GM23338 (cell line): ENCODE measurements around the gene EVC. TPM values are rescaled to one million over a fixed set of nuclear protein-coding genes. Genes with fewer than 3 reads are reported as not detected.

Experiments
- ATAC-seq: fragments of 200-7000 bp; cut with Tn5 transposase; 3 replicates; pipeline ENCODE4 v1.9.1; 2020
- DNase-seq: peaks from one replicate; pipeline ENCODE4 v3.0.0-alpha.2; 2015; ENCODE audit warnings: low spot score
- H2AFZ ChIP-seq: fragments of 200-600 bp; sonication (generic); 2 replicates; pipeline ENCODE4 v1.8.0; 2016; ENCODE audit warnings: antibody characterized with exemption, mild to moderate bottlenecking, moderate library complexity
- H3F3A ChIP-seq: fragments of 200-600 bp; sonication (generic); replicated peaks from 2 replicates; pipeline ENCODE4 v1.8.0; 2017; ENCODE audit warnings: antibody characterized with exemption, mixed run types, low read depth
- H3K27ac ChIP-seq: fragments of 200-600 bp; sonication (generic); 2 replicates; pipeline ENCODE4 v1.6.1; 2016; ENCODE audit warnings: low read depth
- H3K27me3 ChIP-seq: fragments of 200-600 bp; sonication (generic); 2 replicates; pipeline ENCODE4 v1.8.0; 2016; ENCODE audit warnings: mild to moderate bottlenecking, mixed run types, moderate library complexity; ENCODE audit not compliant: insufficient read depth
- H3K36me3 ChIP-seq: fragments of 200-600 bp; sonication (generic); 2 replicates; pipeline ENCODE4 v1.8.0; 2016; ENCODE audit warnings: mild to moderate bottlenecking; ENCODE audit not compliant: insufficient read depth
- H3K4me1 ChIP-seq: fragments of 200-600 bp; sonication (generic); 2 replicates; pipeline ENCODE4 v1.8.0; 2016; ENCODE audit warnings: mild to moderate bottlenecking, moderate library complexity; ENCODE audit not compliant: insufficient read depth
- H3K4me2 ChIP-seq: fragments of 200-600 bp; sonication (generic); 2 replicates; pipeline ENCODE4 v1.7.1; 2017; ENCODE audit warnings: mixed run types
- H3K4me3 ChIP-seq: fragments of 200-600 bp; sonication (generic); 2 replicates; pipeline ENCODE4 v1.6.1; 2016; ENCODE audit warnings: mixed run types
- H3K79me2 ChIP-seq: fragments of 200-600 bp; sonication (generic); replicated peaks from 2 replicates; pipeline ENCODE4 v1.8.0; 2017; ENCODE audit warnings: mild to moderate bottlenecking; ENCODE audit not compliant: insufficient read depth
- H3K9me2 ChIP-seq: fragments of 200-600 bp; sonication (generic); 2 replicates; pipeline ENCODE4 v1.8.0; 2017; ENCODE audit not compliant: insufficient read depth
- H4K20me1 ChIP-seq: fragments of 200-600 bp; sonication (generic); replicated peaks from 2 replicates; pipeline ENCODE4 v1.8.0; 2017; ENCODE audit warnings: mild to moderate bottlenecking; ENCODE audit not compliant: insufficient read depth
- H3K27ac Mint-ChIP-seq: 2 replicates; pipeline ENCODE4 v1.8.0; 2020; ENCODE audit warnings: inconsistent platforms, mild to moderate bottlenecking, moderate library complexity, mixed read lengths
- H3K27me3 Mint-ChIP-seq: 3 replicates; pipeline ENCODE4 v1.8.0; 2022; ENCODE audit warnings: low read depth, mild to moderate bottlenecking, moderate library complexity, mixed read lengths, inconsistent platforms; ENCODE audit not compliant: insufficient read depth, poor library complexity
- H3K36me3 Mint-ChIP-seq: 3 replicates; pipeline ENCODE4 v1.8.0; 2021; ENCODE audit warnings: low read depth, mild to moderate bottlenecking, inconsistent platforms, moderate library complexity, mixed read lengths
- H3K4me1 Mint-ChIP-seq: 3 replicates; pipeline ENCODE4 v1.8.0; 2020; ENCODE audit warnings: mild to moderate bottlenecking, inconsistent platforms, mixed read lengths
- H3K4me3 Mint-ChIP-seq: 3 replicates; pipeline ENCODE4 v1.8.0; 2021; ENCODE audit warnings: moderate library complexity, mild to moderate bottlenecking, inconsistent platforms, mixed read lengths
- H3K9me3 Mint-ChIP-seq: 3 replicates; pipeline ENCODE4 v1.8.0; 2020; ENCODE audit warnings: moderate library complexity, mild to moderate bottlenecking, inconsistent platforms, mixed read lengths
- CREB1 ChIP-seq: fragments of 250-450 bp; sonication (Bioruptor Pico); IDR thresholded peaks from 2 replicates; pipeline ENCODE4 v1.5.0; 2020; ENCODE audit warnings: low read depth, mild to moderate bottlenecking, moderate library complexity
- CTCF ChIP-seq, 2 experiments: fragments of 200-600 bp in 1 of 2; sonication (generic) in 1 of 2; conservative IDR thresholded peaks; 2 replicates each; pipeline versions ENCODE4 v1.5.1 to v1.6.1; 2016 to 2017; ENCODE audit warnings: antibody characterized with exemption in 2 of 2, low read depth in 2 of 2, mild to moderate bottlenecking in 2 of 2, moderate library complexity in 1 of 2
- ETS1 ChIP-seq: IDR thresholded peaks from 2 replicates; pipeline ENCODE4 v1.6.1; 2016; ENCODE audit warnings: antibody characterized with exemption
- EZH2phosphoT487 ChIP-seq: fragments of 200-600 bp; sonication (generic); IDR thresholded peaks from one replicate; pipeline ENCODE4 v1.8.1; 2018; ENCODE audit warnings: antibody characterized with exemption; ENCODE audit not compliant: unreplicated experiment
- JUNB ChIP-seq: IDR thresholded peaks from one replicate; pipeline ENCODE4 v1.6.1; 2016; ENCODE audit warnings: antibody characterized with exemption; ENCODE audit not compliant: unreplicated experiment
- NANOG ChIP-seq: IDR thresholded peaks from 2 replicates; pipeline ENCODE4 v1.6.1; 2016; ENCODE audit warnings: antibody characterized with exemption, borderline replicate concordance
- POLR2AphosphoS5 ChIP-seq: IDR thresholded peaks from 2 replicates; pipeline ENCODE4 v1.6.1; 2016; ENCODE audit warnings: antibody characterized with exemption, low read depth
- STAT1 ChIP-seq: IDR thresholded peaks from one replicate; pipeline ENCODE4 v1.6.1; 2016; ENCODE audit warnings: antibody characterized with exemption; ENCODE audit not compliant: unreplicated experiment
- ZNF114 ChIP-seq: fragments of 250-450 bp; sonication (Bioruptor Pico); IDR thresholded peaks from 2 replicates; pipeline ENCODE4 v1.5.0; 2020; ENCODE audit warnings: mild to moderate bottlenecking, moderate library complexity
- ZNF331 ChIP-seq: fragments of 250-450 bp; sonication (Bioruptor Pico); IDR thresholded peaks from 2 replicates; pipeline ENCODE4 v1.5.0; 2020; ENCODE audit warnings: low read depth, mild to moderate bottlenecking, moderate library complexity
- ZNF462 ChIP-seq: fragments of 250-450 bp; sonication (Bioruptor Pico); IDR thresholded peaks from 2 replicates; pipeline ENCODE4 v1.5.0; 2020; ENCODE audit warnings: mild to moderate bottlenecking, moderate library complexity
- polyA plus RNA-seq: library from polyadenylated mRNA; unstranded; fragments of >200 nt; fragmentation: Nextera tagmentation; extraction: Ambion mirVana; gene quantifications from 2 replicates; pipeline ENCODE4 v1.2.1, GENCODE V29; 2016
- total RNA-seq: library from RNA; depleted of rRNA; stranded (reverse); fragments of >200 nt; shearing (Covaris generic); gene quantifications from 2 replicates; pipeline ENCODE4 v1.2.3, GENCODE V29; 2014

The EVC gene
- total and polyA plus RNA-seq, 2 experiments from 2014 or later = 1.7 to 12.8 TPM

- TF ChIP-seq CTCF (conservative IDR thresholded peaks at IDR 0.05; ENCODE audit: low read depth in 2 of 2) = no peak
- TF ChIP-seq POLR2AphosphoS5 = no peak
- TF ChIP-seq NANOG = no peak
- no peak for TF ChIP-seq STAT1
- no peak for TF ChIP-seq EZH2phosphoT487
- TF ChIP-seq ZNF114 = no peak
Observed at GRCh38 chr4:5773271-5773555, 62.2 kb downstream of the EVC start (continued).

GRCh38 chr4:5774416-5775036 is 63.5 kb downstream of the EVC start:
- H4K20me1 ChIP-seq = no peaks in the 10 kb centered on the region
- no peak overlapping the region for H2AFZ ChIP-seq
- H3K9me3 Mint-ChIP-seq = peaks cover 41% of the 10 kb centered on the region
- H3K36me3 ChIP-seq = peaks cover 8% of the 10 kb centered on the region; the same call in 1 of the 2 replicates
- H3K27me3 ChIP-seq = no peaks in the 10 kb centered on the region
- no peak overlapping the region for H3K4me2 ChIP-seq
- no peak overlapping the region for H3K27ac Mint-ChIP-seq
- H3K79me2 ChIP-seq = no peaks in the 10 kb centered on the region
- H3K4me3 ChIP-seq = no peak overlapping the region
- peaks cover 63% of the 10 kb centered on the region for H3K36me3 Mint-ChIP-seq
- H3K27ac ChIP-seq = no peak overlapping the region
- no peaks in the 10 kb centered on the region for H3K27me3 Mint-ChIP-seq
- H3K4me3 Mint-ChIP-seq = no peak overlapping the region
- H3K4me1 ChIP-seq = 0 out of 2 replicates have a peak, but pooled peaks cover 4% of the 10 kb centered on the region
- no peaks in the 10 kb centered on the region for H3K9me2 ChIP-seq
- ATAC-seq = no peak
- no peak for DNase-seq
- peaks cover 21% of the 10 kb centered on the region for H3K4me1 Mint-ChIP-seq
- no peaks in the 10 kb centered on the region for H3F3A ChIP-seq
- TF ChIP-seq CTCF (conservative IDR thresholded peaks at IDR 0.05; ENCODE audit: low read depth in 2 of 2) = no peak
- TF ChIP-seq CREB1 = no peak
- no peak for TF ChIP-seq ZNF462 (CRISPR knock-in tag)
- TF ChIP-seq ETS1 = no peak
- no peak for TF ChIP-seq JUNB
- no peak for TF ChIP-seq STAT1
- no peak for TF ChIP-seq EZH2phosphoT487
- TF ChIP-seq ZNF331 = no peak
- TF ChIP-seq ZNF114 = no peak
